HG03066 (cell line): ENCODE results near the gene SEMA3F.

ENCODE experiments used
- ATAC-seq: cut with Tn5 transposase; IDR thresholded peaks from one replicate; pipeline ENCODE4 v1.9.1; 2021; ENCODE audit warnings: low read depth; ENCODE audit not compliant: unreplicated experiment

Gene SEMA3F

DNA sequence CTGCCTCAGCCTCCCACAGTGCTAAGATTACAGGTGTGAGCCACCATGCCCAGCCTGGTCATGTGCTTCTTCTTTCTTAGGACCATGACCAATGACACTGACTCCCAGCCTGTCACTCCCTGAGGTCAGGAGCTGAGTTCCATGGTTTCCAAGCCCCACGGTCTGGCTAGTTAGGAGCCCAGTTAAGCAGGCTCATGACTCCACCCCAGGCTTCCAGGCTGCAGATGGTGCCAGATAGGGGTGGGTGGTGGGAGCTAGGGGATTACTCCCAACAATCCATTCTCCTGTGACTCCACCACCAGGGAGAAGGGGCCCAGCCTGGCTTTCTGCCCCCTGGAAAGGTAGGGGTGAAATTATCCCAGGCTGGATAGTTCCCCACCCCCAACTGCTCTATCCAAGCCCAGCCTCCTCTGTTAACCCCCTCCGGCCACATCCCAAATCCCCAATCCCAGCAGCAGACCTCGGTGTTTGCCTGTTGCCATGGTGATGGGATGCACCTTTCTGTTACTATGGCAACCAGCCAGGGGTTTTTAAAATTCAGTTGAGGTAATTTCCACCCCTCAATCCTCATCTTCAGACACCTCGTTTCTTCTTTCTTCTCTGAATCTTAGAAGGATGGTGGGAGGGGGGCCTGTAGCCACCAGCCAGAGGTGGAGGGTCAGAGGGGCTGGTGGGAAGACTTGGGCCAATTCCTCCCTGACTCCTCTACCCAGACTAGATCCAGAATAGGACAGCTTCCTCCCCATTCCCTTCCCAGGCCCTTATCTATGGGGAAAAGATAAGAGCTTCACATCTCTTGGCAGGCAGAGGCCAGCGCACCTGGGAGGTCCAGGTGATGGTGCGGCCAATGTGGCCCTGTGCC, 22.5 kb upstream of the SEMA3F start:
- ATAC-seq, result no peak

DNA sequence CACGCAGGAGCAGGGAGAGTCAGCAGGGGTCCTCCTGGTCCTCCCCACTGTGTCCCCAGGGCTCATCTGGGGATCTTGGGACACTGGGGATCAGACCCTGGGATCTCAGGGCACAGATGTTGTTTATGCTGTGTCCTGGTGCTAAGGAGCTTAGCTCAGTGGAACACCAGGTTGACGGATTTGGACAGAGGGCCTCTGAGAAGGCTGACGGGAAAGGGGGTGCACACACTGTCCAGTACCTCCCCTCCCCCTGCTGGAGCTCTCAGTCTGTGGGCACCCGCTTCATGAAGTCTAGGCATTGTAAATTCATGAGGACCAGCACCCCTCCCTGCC, 21.9 kb upstream of the SEMA3F start:
- no peak for ATAC-seq

DNA sequence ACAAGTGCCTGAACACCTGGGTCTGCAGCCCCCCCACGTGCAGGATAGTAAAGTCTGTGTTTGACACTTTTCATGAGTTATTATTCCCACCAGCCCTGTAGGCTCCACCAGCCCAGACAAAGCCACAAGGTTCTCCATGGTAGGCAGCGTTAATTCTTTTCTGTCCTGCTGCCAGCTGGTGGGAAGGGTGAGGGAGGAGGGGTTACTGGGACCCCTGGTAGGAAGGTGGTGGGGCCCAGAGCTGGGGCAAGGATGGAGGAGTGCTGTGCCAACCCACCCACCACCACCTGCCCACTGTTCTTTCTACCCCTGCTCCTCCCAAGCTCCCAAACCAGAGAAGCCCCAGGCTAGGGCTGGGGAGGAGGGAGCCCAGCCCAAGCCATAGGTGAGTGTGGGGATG, 20.8 kb upstream of the SEMA3F start:
- ATAC-seq, result no peak

DNA sequence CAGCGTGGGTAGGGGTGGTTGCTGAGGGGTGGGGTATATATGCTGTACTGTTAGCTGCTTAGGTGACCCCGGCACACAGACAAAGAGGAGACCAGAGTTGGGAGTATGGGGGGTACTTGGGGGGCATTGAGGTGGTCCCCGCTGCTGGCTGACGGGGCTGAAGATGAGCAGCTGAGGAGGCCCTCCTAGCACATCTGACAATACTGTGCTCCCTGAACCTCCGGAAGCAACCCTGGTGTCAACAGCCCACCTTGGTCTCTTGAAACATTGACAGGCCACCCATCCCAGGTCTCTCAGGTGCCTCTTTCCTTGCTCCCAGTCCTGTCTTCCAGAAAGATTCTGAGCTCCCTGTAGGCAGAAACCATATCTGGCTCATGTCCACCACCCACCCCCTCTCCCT, 19.2 kb upstream of the SEMA3F start:
- ATAC-seq, result no peak

DNA sequence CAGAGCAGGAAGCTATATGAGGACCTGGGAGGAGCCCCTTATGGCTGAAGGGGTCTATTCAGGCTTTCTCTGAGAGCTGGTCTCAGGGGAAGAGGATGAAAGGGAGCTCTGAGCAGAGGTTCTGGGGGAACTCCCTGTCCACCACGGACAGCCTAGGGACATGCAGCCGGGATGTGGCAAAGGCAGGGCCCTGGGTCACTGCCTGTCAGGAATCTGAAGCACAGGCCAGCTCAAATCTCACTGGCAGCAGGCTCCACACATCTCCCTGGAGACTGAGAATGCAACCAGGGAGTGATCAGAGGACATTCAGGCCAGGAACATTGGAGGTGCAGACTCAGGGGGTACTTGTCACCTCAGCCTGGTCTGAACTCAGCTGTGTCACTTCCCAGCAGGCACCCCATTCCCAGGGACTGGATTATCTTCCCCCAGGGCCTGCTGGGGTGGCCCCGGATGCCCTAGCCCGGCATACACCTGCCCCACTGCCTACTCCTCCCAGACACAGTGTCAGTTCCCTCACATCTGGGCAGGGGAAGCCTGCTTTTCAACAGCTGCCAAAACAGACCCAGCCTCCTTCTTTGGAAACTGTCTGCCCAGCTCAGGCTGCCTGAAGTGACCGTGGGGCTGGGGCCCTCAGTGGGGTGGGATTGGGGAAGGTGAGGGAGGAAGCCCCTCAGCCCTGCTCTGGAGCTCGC, 18.3 kb upstream of the SEMA3F start:
- no peak for ATAC-seq

- ATAC-seq, result no peak
These were observed 17.6 kb upstream of the SEMA3F start for GRCh38 chr3:50137531-50137930.

GRCh38 chr3:50138266-50139200, 16.6 kb upstream of the SEMA3F start:
- ATAC-seq, result no peak

- ATAC-seq, result no peak
These were observed 15.8 kb upstream of the SEMA3F start for GRCh38 chr3:50139308-50139707.

DNA sequence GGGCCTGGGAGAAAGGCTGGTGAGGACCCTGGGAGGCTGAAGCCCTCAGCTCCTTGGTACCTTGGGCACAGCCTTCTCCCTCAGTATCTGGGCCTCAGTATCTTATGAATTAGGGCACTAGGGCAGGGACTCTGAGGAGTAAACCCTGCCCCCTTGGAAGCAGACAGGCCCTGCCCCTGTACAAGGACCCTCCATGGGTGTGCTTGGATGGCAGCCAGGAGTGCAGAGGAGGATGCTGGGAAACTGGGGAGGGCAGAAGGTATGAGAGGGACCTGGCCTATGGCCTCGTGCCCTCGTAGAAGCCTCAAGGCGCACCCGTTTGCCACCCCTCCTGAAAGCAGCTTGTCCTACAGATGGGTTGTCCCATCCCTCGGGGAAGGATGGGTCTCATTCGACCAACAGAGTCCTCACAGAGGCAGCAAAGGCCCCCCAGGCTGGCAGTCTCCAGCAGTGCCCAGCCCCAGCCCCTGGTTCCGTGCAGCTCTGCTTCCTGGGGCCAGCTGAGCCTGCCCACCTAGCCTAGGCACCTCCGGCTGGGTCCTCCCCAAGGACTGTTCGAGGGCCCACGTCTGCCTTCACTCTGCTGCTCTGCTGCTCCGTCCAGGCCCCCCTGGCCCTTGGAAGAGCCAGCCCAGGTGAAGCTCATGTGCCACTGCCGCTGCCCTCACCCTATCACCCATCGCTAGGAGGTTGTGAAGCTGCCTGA, 15.3 kb upstream of the SEMA3F start:
- ATAC-seq, result no peak

DNA sequence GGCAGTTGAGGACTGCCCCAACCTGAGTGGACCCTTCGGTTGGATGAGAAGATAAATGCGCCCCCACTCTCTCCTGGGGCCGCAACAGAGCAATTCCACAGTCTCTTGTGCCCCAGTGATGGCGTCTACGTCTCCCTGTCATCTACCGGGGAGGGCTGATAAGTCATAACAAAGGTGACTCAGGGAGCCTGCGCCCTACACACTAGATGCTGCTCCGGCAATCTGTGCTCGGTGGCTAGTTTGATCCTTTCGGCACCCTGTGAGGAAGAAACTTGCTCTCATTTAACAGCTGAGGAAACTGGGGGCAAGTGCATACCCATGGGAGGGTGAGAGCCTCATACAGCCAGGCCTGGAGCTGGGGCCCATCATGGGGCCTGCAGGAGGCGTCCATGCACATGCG, 14.1 kb upstream of the SEMA3F start:
- no peak for ATAC-seq

GRCh38 chr3:50146316-50146901, 8.7 kb upstream of the SEMA3F start:
- ATAC-seq, result no peak

DNA sequence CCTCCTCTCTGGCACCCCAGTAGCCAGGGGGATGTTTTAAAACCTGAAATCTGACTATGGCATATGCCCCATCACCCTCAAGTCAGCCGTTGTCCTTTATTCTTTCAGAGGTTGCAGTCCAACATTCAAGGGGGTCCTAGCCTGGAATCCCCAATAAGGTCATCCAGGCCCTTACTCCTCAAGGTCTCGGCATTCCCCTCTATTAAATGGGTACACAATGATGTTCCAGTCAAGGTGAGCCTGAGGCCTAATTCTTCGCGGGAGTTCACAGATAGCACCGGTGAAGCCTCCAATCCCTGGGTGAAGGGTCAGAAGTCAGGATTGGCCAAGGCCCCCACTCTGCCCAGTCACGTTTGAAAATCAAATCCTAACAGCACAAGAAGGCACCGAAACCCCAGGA, 8.1 kb upstream of the SEMA3F start:
- ATAC-seq, result no peak

DNA sequence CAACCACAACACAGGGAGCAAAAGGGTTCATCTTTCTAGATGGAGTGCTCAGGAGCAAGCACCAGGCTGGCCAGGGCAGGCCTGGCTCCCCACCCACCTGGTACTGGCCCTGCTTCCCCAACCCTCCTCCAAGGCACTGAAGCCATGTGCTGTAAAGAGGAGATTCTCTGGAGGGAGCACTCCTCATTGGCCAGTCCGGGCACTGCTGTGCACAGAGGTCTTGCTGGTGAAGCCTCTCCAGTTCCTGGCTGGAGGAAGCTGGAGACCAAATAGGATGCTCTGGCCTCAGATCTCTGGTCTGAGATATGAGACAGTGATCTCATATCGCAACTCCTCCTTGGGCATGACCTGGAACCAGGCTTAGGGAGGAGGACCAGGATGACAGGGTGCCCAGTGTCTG, 7.7 kb upstream of the SEMA3F start:
- ATAC-seq, result no peak

DNA sequence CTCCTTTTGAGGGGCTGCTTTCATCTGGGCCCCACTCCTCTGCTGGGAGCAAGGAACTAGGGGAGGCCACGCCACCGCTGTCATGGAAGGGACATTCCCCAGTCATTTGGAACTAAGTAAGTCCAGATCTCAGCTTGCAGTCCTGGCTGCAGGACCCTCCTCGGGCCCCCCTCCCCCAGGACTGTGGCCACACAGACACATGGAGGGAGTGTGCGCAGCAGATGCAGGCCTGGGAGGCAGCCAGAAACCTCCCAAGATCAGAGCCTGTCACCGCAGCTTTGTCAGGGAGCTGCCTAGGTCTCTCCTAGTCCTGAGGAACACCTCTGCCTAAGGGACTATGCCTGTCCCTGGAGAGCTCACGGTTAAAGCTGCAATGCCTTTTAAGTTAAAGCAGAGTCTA, 7.3 kb upstream of the SEMA3F start:
- ATAC-seq, result no peak

DNA sequence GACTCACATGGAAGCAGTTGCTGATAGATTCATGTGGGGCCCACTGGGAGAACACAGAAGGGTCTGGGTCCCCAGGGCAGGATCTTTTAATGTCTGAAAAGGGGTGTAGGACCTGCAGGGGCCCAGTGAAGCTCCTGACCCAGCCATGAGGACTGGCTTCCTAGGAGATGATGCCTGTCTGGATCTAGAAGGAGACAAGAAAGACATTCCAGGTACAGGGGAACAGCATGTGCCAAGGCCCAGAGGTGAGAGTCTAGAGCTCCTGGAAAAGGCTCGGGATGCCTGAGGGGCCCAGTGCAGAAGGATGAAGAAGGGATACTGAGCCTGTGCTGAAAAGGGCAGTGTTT, 4.7 kb upstream of the SEMA3F start:
- ATAC-seq, result no peak

GRCh38 chr3:50150863-50151686, 4.0 kb upstream of the SEMA3F start:
- no peak for ATAC-seq

DNA sequence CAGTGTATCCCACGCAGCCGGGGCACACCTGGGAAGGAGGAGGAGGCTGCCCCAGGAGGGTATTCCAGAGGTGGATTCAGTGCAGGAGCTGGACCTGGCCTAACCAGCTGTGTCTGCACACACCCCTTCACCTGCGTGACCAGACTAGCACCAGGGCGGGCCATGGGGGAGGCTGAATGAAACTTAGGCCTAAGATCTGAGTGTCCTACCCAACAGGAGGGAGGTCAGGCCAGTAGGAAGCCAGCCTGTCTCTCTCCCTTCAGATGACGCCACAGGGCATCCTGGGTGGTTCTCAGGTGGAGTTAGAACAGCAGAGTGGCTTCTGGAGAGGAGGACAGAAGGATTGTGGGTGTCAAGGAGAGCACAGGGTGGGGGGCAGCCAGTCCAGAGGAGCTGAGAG, 3.4 kb upstream of the SEMA3F start:
- ATAC-seq, result no peak

- ATAC-seq, result no peak
These were observed 1.2 kb upstream of the SEMA3F start for GRCh38 chr3:50153782-50154475.

DNA sequence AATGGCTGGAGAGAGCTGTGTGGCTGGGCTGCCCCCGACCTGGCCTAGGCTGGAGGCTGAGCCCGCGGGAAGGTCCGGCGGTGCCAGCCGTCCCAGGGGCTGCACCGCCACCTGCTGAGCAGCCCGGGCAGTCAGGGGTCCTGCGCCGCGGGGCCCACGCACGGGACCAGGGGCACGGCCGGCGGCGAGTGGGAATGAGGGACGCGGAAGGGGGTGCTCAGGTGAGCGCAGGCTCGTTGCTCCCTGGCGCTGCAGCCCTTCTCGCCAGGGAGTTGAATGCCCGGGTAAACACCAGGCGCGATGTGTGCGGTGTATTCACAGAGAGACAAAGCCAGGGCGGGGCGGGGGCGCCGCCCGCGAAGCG, 666 bp upstream of the SEMA3F start:
- no peak for ATAC-seq
